ENCODE measurements around the gene TXNL4B.
"Not testable (repeated sequence)": the region's sequence is repeated elsewhere in the genome, so short reads cannot be mapped to it uniquely, and the experiment has no call there.

TXNL4B gene

DNA sequence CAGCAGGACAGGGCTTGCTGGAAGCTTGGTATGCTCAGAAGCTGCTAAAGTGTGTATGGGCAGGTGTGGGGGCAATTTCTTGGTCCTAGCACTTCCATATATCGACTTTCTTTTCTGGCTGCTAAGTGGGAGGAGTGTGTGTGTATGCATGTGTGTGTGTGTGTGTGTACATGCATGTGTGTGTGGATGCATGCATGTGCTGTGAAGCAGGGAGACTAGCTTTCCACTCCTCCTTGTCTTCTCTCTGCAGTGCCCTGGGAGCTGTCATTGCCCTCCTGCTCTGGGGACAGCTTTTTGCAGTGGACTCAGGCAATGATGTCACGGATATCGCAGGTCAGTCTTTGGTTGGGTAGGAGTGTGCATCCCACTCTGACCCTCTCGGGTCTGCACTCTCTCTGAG, 37.5 kb downstream of the TXNL4B start:
- no peak overlapping the region for H3K27ac ChIP-seq
- no peak for TF ChIP-seq ZFX (IDR thresholded peaks at IDR 0.05; ENCODE audit: borderline replicate concordance)

DNA sequence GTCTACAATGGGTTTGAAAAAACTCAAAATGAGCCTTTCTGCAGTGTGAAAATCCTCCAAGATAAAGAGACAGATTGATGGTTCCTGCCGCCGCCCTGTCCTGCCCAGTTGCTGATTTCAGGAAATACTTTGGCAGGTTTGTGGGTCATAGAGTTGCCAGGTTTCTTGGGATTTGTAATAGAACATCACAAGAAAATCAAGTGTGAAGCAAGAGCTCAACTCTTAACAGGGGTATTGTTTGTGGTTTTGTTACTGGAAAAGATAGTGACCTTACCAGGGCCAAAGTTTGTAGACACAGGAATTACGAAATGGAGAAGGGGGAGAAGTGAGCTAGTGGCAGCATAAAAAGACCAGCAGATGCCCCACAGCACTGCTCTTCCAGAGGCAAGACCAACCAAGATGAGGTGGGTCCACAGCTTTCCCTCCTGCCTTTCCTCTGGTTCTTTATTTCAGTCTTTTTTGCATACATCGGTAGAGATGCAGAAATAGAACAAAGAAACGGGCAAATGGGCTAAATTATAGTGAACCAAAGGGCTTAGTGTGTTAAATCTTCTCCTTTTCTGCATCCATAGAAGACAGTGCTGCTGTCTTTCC, 39.1 kb downstream of the TXNL4B start, which contains the start of gene HP:
Gene HP (plus strand): TSS at position 252 of the 594 bp plus-strand sequence. CDS start 148 bp downstream, at position 400.
- H3K27ac ChIP-seq: not testable (repeated sequence)

DNA sequence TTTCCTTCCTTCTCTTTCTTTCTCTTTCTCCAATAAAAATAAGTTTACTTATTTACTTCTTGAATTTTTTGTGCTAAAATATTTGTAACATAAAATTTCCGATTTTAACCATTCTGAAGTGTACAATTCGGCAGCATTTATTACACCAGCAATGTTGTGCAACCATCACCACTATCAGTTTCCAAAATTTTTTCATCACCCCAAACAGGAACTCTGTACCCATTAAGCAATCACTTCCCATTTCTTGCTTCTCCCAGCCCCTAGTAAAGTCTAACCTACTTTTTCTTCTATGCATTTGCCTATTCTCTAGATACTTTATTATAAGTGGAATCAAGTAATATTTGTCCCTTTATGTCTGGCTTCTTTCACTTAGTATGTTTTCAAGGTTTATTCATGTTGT, 41.6 kb downstream of the TXNL4B start:
- no peak for TF ChIP-seq ZFX (IDR thresholded peaks at IDR 0.05; ENCODE audit: borderline replicate concordance)
- H3K27ac ChIP-seq: no peak overlapping the region

DNA sequence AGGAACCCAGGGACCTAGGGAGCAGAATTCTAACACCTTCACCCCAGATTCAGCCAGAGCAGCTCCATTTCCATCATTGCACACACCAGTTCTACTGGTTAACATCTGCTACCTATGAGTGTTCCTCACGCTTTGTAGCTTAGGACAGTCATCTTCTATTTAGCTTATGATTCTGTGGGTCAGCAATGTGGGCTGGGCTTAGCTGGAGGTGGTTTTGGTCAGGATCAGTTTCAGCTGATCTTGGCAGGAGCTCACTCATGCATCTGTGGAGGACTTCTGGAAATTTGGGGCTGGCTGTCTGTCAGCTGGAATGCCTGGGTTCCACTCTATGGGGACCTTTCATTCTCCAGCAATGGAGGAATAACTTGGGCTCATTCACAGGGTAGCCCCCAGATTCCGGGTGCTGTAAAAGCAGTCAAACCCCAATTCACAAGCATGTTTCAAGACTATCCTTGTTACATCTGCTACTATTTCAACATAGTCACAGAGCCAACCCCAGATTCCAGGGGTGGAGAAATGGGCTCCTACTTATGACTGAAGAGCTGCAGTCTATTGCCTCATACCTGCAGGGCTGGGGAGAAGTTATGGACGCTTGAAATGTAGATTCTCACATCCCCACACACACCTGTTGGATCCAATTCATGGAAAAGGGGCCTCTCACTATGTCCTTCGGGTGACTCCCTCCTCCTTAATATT, 42.5 kb downstream of the TXNL4B start:
- TF ChIP-seq, protein P1, sequence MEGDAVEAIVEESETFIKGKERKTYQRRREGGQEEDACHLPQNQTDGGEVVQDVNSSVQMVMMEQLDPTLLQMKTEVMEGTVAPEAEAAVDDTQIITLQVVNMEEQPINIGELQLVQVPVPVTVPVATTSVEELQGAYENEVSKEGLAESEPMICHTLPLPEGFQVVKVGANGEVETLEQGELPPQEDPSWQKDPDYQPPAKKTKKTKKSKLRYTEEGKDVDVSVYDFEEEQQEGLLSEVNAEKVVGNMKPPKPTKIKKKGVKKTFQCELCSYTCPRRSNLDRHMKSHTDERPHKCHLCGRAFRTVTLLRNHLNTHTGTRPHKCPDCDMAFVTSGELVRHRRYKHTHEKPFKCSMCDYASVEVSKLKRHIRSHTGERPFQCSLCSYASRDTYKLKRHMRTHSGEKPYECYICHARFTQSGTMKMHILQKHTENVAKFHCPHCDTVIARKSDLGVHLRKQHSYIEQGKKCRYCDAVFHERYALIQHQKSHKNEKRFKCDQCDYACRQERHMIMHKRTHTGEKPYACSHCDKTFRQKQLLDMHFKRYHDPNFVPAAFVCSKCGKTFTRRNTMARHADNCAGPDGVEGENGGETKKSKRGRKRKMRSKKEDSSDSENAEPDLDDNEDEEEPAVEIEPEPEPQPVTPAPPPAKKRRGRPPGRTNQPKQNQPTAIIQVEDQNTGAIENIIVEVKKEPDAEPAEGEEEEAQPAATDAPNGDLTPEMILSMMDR (IDR thresholded peaks at IDR 0.05): no peak
- no peak for TF ChIP-seq ZFX (IDR thresholded peaks at IDR 0.05; ENCODE audit: borderline replicate concordance)
- H3K27ac ChIP-seq: no peak overlapping the region

DNA sequence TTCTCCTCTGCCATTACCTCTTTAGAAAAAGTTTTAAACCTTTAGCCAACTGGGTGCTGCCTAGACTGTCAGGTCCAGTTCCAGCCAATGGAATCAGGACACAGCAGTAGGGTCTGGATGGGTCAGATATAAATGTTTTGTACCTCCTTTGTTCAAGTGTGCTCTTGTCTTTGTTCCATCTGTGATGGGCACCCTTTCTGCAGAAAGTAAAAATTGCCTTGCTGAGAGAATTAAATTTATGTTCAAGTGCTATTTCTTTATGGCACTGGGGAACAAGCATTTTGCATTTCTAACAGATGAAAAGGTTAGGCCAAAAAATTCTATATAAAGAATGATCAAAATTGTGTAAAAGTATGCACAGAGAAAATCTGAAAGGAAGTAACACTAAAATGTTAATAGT, 44.3 kb downstream of the TXNL4B start:
- no peak overlapping the region for H3K27ac ChIP-seq
- TF ChIP-seq, protein P1 (IDR thresholded peaks at IDR 0.05): no peak
- no peak for TF ChIP-seq ZFX (IDR thresholded peaks at IDR 0.05; ENCODE audit: borderline replicate concordance)

DNA sequence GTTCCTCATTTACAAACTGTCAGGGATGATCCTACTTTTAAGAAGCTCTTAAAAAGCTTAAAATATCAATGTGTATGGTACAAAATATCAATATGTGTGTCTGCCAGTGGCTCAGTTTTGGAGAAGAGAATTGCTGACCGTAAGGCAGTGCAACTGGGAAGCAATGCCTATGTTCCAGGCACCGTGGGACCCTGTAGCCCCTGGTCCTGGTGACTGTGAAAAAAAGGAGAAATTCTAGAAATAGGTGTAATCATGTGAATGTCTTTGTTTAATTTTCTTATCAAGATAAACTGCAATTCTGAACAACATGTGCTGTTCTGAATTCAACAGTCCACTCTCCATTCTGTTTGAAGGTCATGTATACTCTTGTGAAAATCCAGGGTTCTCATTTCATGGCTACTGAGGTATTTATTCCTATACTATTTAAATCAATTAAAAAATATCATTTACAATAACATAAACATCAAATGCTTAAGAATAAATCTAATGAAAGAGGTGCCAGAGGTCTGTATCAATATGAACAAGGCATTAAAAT, 48.5 kb downstream of the TXNL4B start:
- TF ChIP-seq, protein P1 (IDR thresholded peaks at IDR 0.05): no peak
- TF ChIP-seq ZFX (IDR thresholded peaks at IDR 0.05; ENCODE audit: borderline replicate concordance): no peak
- no peak overlapping the region for H3K27ac ChIP-seq

DNA sequence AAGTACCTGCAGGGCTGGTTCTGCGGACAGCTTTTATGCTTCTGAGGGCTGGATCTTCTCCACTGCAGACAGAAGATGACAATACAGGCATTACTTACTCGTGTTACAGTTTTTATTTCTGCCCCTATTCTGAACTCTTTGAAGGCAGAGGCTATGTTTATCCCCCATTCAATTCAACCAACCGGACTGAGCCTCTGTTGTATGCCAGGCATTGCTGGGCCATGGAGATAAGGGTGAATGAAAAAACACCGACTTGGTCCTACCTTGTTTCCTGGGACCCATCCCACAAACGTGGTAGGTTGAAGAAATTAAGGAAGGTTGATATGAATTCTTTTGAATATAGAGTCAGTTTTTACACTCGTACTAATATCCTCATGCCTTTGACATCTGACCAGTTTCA, 49.1 kb downstream of the TXNL4B start:
- TF ChIP-seq ZFX (IDR thresholded peaks at IDR 0.05; ENCODE audit: borderline replicate concordance): no peak
- TF ChIP-seq, protein P1 (IDR thresholded peaks at IDR 0.05): no peak
- H3K27ac ChIP-seq: no peak overlapping the region

DNA sequence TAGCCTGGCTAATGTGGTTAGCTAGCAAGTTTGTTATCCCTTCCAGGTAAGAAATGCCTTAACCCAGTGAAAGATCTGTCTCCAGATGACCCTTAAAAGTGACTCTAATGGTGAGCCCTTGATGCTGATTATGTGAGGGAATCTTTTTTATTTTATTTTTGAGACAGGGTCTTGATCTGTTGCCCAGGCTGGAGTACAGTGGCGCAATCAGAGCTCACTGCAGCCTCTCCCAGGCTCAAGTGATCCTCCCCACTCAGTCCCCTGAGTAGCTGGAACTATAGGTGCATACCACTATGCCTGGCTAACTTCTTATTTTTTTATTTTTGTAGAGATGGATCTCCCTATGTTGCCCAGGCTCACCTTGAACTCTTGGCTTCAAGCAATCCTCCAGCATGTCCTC, 49.9 kb downstream of the TXNL4B start:
- H3K27ac ChIP-seq: no peak overlapping the region
- no peak for TF ChIP-seq ZFX (IDR thresholded peaks at IDR 0.05; ENCODE audit: borderline replicate concordance)
- TF ChIP-seq, protein P1 (IDR thresholded peaks at IDR 0.05): no peak

DNA sequence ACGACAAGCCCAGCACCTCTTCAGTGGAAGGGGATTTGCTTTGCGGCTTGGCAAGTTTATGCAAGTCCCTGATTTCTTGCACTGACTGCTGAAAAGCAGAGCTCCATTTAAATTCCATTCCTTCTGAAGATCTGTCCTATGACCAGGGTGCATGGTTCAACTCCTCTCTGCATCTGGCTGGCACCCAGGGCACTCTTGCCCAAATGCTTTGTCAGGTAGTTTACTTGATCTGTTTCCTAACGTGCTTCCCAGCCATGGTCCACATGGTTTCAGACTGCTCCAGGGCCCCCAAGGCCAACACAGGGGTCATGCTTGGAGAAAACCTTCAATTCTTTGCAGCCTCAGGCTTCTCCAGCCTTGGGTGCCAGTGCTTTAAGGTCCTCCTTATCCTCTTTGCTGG, 50.4 kb downstream of the TXNL4B start:
- TF ChIP-seq, protein P1 (IDR thresholded peaks at IDR 0.05): no peak
- TF ChIP-seq ZFX (IDR thresholded peaks at IDR 0.05; ENCODE audit: borderline replicate concordance): no peak
- no peak overlapping the region for H3K27ac ChIP-seq

Measured in 22Rv1 (cell line).